ENCODE measurements around the gene GMPPB.
"Not testable (repeated sequence)": the region's sequence is repeated elsewhere in the genome, so short reads cannot be mapped to it uniquely, and the experiment has no call there.

GMPPB gene

DNA sequence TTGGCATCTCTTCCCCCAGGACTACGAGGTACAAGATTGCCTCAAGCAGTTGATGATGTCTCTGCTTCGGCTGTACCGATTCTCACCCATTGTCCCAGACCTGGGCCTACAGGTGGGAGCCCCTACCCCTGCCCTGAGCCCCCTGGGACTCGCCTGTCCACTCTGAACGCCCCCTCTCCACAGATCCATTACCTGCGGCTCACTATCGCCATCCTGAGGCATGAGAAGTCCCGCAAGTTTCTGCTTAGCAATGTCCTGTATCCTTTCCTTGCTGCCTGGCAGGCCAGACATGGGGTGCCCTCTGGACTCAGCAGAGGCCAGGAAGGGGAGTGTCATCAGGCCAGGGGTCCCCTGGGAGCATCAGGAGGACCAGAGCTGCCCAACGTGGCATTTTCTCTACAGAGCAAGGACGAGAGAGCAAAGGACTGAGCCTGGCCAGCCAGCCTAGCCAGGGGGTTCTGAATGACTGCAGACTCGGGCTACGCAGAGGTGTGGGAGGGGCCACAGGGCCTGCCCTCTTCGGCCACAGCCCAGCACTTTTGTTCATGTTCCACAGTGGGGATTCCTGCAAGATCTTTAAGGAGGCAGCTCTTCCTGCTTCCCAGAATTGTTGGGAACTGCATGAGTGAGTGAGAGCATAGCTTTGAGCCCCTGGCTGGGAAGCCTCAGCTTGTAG, 23.2 kb downstream of the GMPPB start:
- TF ChIP-seq, protein P1, sequence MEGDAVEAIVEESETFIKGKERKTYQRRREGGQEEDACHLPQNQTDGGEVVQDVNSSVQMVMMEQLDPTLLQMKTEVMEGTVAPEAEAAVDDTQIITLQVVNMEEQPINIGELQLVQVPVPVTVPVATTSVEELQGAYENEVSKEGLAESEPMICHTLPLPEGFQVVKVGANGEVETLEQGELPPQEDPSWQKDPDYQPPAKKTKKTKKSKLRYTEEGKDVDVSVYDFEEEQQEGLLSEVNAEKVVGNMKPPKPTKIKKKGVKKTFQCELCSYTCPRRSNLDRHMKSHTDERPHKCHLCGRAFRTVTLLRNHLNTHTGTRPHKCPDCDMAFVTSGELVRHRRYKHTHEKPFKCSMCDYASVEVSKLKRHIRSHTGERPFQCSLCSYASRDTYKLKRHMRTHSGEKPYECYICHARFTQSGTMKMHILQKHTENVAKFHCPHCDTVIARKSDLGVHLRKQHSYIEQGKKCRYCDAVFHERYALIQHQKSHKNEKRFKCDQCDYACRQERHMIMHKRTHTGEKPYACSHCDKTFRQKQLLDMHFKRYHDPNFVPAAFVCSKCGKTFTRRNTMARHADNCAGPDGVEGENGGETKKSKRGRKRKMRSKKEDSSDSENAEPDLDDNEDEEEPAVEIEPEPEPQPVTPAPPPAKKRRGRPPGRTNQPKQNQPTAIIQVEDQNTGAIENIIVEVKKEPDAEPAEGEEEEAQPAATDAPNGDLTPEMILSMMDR (IDR thresholded peaks at IDR 0.05) = no peak
- peaks cover 89% of the 10 kb centered on the region for H3K36me3 ChIP-seq
- H3K27ac ChIP-seq = no peak overlapping the region
- no peaks in the 10 kb centered on the region for H3K4me1 ChIP-seq (ENCODE audit: control insufficient read depth in 1 of 2, insufficient read depth in 1 of 2, low read depth in 1 of 2, low read length in 1 of 2)
- no peak overlapping the region for H3K4me3 ChIP-seq (ENCODE audit: low read depth in 1 of 2, low read length in 1 of 2)
- no peaks in the 10 kb centered on the region for H3K27me3 ChIP-seq
- H3K9me3 ChIP-seq = no peaks in the 10 kb centered on the region

DNA sequence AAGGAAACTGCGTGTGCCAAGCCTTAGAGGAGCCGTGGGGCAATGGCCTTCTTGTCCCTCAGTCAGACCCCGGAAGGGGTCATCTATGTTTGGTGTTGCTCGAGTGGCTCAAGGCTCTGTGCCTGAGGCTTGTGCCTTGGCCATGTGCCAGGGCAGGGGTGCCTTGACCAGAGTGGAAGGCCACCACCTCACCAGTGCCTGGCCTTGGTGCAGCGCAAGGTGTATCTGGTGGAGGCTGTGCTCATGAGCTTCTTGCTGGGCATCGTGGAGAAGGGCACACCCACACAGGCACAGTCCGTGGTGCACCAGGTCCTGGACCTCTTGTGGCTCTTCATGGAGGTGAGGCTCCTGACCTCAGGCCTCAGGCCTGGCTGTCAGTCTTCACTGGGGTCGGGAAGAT, 23.7 kb downstream of the GMPPB start:
- Histone ChIP-seq H3K36me3 (peaks cover 84% of the 10 kb centered on the region), H3K27me3 (no peaks in the 10 kb centered on the region), H3K4me1 (ENCODE audit: control insufficient read depth in 1 of 2, insufficient read depth in 1 of 2, low read depth in 1 of 2, low read length in 1 of 2) (no peaks in the 10 kb centered on the region), H3K9me3 (no peaks in the 10 kb centered on the region), H3K27ac (no peak overlapping the region), H3K4me3 (ENCODE audit: low read depth in 1 of 2, low read length in 1 of 2) (no peak overlapping the region)
- TF ChIP-seq, protein P1 (IDR thresholded peaks at IDR 0.05) = no peak

DNA sequence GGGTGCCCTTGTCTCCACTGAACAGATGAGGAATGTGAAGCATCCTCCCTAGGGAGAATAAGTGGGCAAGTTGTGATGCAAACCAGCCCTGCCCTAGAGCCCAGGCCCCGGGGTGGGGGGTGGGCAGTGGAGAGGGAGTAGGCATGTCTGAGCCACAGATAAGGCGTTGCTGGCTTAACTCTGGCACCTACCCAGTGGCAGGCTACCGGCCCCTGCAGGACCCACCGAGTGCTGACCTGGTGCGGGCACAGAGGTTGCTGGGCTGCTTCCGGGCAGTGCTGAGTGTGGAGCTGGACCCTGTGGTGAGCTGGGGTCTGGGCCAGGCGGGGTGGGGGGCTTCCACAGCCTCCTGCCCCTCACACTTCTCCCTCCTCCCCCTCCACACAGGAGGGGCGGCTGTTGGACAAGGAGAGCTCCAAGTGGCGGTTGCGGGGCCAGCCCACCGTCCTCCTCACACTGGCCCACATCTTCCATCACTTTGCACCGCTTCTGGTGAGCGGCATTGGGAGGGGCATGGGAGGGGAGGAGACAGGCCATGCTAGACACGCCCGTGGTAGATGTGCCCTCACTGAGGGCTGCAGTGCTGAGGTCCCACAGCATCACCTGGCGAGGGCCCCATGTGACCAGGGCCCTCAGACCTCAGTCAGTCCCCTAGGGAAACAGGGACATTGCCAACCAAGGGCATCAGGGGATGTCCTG, 24.3 kb downstream of the GMPPB start:
- Histone ChIP-seq H3K27me3 (no peaks in the 10 kb centered on the region), H3K4me1 (ENCODE audit: control insufficient read depth in 1 of 2, insufficient read depth in 1 of 2, low read depth in 1 of 2, low read length in 1 of 2) (no peaks in the 10 kb centered on the region), H3K4me3 (ENCODE audit: low read depth in 1 of 2, low read length in 1 of 2) (no peak overlapping the region), H3K36me3 (peaks cover 79% of the 10 kb centered on the region), H3K9me3 (no peaks in the 10 kb centered on the region), H3K27ac (no peak overlapping the region)
- TF ChIP-seq, protein P1 (IDR thresholded peaks at IDR 0.05) = no peak

DNA sequence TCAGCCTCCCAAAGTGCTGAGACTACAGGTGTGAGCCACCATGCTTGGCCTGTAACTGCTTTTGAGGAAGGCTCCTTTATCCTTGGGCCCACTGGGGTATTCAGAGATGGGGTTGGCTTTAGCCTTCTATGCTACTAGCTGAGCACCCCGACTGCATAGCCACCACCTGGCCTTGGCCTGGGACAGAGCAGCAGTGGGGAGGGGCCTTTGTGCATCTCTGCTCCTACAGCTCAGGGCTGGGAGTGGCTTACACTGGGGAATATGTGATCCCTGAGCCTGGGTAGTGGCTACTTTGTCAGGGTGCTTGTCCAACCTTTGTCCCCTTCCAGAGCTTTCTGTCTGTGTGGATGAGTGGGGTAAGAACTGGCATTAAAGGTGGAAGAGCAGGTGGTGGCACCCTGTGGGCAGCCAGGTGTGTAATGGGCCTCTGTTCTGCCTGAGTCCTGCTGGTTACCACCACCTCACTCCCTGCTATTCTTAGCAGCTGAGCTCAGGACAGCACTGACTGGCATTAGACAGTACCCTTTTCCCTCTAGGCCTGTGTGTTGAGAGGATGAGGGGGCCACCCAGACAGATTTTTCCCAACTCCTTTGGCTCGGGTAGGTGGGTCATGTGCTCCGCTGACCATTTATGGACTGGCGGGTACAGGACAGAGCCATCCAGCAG, 28.3 kb downstream of the GMPPB start:
- H3K27me3 ChIP-seq; H3K4me1 ChIP-seq (ENCODE audit: control insufficient read depth in 1 of 2, insufficient read depth in 1 of 2, low read depth in 1 of 2, low read length in 1 of 2); H3K27ac ChIP-seq; H3K9me3 ChIP-seq; H3K4me3 ChIP-seq (ENCODE audit: low read depth in 1 of 2, low read length in 1 of 2): not testable (repeated sequence)
- peaks cover 46% of the 10 kb centered on the region for H3K36me3 ChIP-seq

DNA sequence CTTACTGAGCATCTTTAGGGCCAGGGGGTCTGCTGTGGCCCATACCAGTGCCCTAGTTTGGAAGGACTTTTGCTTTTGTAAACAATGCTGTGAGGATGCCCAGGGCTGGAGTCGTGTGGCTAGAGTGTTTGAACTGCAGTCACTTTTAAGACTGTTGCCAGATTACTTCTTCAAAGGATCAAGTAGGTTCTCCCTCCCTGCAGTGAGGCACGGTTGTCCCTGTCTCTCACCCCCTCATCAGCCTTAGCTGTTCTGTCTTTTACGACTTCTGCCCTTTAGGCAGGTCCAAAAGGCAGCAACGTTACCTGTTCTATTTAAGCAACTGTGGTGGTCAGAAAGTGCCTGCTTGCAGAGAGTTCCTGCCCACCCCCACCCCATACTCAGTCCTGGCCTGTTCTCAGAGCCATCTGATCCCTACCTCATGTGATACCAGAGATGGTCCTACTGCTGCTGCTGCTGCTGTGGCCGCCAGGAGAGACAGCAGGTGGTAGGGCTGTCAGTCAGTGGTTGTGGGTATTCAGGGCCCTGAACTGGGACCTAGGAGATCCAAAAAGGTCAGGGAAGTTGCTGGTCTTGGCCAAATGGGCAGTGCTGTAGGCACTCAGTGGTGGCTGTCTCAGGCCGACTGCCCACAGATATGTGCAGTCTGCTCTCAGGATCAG, 29.2 kb downstream of the GMPPB start:
- not testable (repeated sequence) for H3K27ac ChIP-seq; H3K9me3 ChIP-seq; H3K27me3 ChIP-seq; H3K4me3 ChIP-seq (ENCODE audit: low read depth in 1 of 2, low read length in 1 of 2)
- Histone ChIP-seq H3K36me3 (peaks cover 37% of the 10 kb centered on the region), H3K4me1 (ENCODE audit: control insufficient read depth in 1 of 2, insufficient read depth in 1 of 2, low read depth in 1 of 2, low read length in 1 of 2) (peaks cover 12 to 18% of the 10 kb centered on the region in 2 experiments)

DNA sequence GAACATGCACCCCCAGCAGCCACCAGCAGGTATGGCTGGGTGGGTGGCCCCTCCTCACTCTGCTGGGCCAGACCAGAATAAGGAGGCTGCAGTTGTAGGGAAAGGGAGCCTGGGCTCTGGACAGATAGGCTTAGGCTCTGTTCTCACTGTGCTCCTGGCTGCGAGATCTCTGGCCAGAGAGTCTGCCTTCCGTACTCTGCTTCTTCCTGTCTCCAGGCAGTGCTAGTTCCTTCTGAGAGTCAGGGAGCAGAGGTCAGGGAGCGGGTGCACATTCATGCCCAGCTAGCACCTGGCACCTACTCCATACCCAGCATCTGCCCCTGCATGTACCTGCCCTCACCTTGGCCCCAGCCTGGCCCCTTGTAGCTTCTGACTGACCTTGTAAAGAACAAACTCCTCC, 32.3 kb downstream of the GMPPB start:
- not testable (repeated sequence) for H3K9me3 ChIP-seq; H3K36me3 ChIP-seq; H3K4me3 ChIP-seq (ENCODE audit: low read depth in 1 of 2, low read length in 1 of 2); H3K27ac ChIP-seq
- Histone ChIP-seq H3K27me3 (peaks cover 19% of the 10 kb centered on the region), H3K4me1 (ENCODE audit: control insufficient read depth in 1 of 2, insufficient read depth in 1 of 2, low read depth in 1 of 2, low read length in 1 of 2) (peaks cover 24% of the 10 kb centered on the region in 2 experiments)

DNA sequence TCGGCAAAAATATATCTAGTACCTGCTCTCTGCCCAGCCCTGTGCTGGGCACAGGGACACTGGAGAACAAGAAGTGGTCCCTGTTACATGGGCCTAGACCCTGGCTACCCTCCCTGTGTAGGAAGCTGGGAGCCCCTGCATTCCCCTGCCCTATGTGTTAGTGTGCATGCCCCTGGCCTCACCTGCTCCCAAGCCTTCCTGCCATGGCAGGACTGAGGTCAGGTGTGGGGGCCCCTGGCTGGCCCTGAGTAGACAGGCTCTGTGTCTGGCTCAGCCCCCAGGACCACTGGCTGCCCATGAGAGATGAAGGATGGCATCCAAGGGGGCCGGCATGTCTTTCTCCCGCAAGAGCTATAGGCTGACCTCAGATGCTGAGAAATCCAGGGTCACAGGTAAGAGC, 32.9 kb downstream of the GMPPB start:
- not testable (repeated sequence) for H3K36me3 ChIP-seq; H3K27ac ChIP-seq; H3K9me3 ChIP-seq; H3K4me3 ChIP-seq (ENCODE audit: low read depth in 1 of 2, low read length in 1 of 2)
- H3K4me1 ChIP-seq (ENCODE audit: control insufficient read depth in 1 of 2, insufficient read depth in 1 of 2, low read depth in 1 of 2, low read length in 1 of 2) = peaks cover 24 to 28% of the 10 kb centered on the region in 2 experiments
- H3K27me3 ChIP-seq = peaks cover 25% of the 10 kb centered on the region

DNA sequence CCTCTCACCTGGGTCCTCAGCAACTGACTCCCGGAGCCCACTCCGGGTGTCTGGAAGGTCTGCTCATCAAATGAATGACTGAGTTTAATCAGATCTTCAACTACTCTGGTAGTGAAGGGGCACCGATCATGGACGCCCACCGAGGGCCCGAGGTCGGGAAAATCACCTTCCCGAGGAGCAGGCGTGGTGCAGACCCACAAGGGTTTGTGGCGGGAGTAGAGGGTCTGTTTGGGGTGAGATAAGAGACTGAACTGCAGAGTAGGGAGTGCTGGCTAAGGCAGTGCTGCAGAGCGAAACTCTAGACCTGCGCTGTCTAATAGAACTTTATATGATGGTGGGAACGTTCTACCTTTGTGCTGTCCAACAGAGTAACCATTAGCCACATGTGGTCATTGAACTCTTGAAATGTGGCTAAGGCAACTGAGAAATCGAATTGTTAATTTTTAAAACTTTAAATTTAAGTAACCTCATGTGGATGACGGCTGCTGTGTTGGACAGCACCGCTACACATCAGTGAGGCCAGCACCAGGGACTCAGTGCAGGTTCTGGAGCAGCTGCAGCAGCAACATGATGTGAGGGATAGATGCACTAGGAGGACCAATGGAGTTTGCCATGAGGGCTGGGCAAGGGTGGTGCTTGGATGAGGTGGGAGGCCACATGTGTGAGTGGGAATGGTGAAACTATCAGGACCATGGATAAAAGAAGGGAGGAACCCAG, 33.7 kb downstream of the GMPPB start:
- not testable (repeated sequence) for H3K36me3 ChIP-seq, H3K9me3 ChIP-seq
- peak overlapping the region; percentile 67 for H3K27ac ChIP-seq
- peaks cover 33% of the 10 kb centered on the region for H3K27me3 ChIP-seq
- peak overlapping the region; percentile 95 to 99 for H3K4me3 ChIP-seq (ENCODE audit: low read depth in 1 of 2, low read length in 1 of 2)
- peaks cover 24 to 28% of the 10 kb centered on the region in 2 experiments for H3K4me1 ChIP-seq (ENCODE audit: control insufficient read depth in 1 of 2, insufficient read depth in 1 of 2, low read depth in 1 of 2, low read length in 1 of 2)

All from neutrophil (primary cell).